SK-N-SH (cell line): ENCODE data around the gene MFAP4. TPM values are rescaled to one million over a fixed set of nuclear protein-coding genes. Genes with fewer than 3 reads are reported as not detected.

Source experiments
- CTCF ChIA-PET: fragments of 300-600, 350-600 bp; formaldehyde crosslinking; extraction: SDS; loops from one replicate; lab custom pipeline; 2021; lab: Yijun Ruan, JAX
- POLR2A ChIA-PET: fragments of 350-600 bp; sonication (Branson Sonifier 250); formaldehyde crosslinking; extraction: SDS; loops from one replicate; lab custom pipeline; 2020; ENCODE audit warnings: antibody characterized with exemption, inconsistent platforms; lab: Yijun Ruan, JAX
- DNase-seq: peaks from one replicate; pipeline ENCODE4 v3.0.0; 2012
- H2AFZ ChIP-seq: fragments of 200-600 bp; sonication (generic); 2 replicates; pipeline ENCODE4 v1.8.1; 2016; ENCODE audit warnings: antibody characterized with exemption, mild to moderate bottlenecking, low read depth
- H3F3A ChIP-seq: fragments of 200-600 bp; sonication (generic); replicated peaks from 2 replicates; pipeline ENCODE3; 2016; ENCODE audit warnings: antibody characterized with exemption, mild to moderate bottlenecking; ENCODE audit not compliant: insufficient read depth
- H3K27ac ChIP-seq, 2 experiments: fragments of 200-500 bp in 1 of 2; fragments of 200-600 bp in 1 of 2; sonication (Bioruptor generic) in 1 of 2; sonication (generic), shearing (Covaris generic) in 1 of 2; 2 replicates each; pipeline versions ENCODE4 v1.5.1 to v1.6.1; 2014 to 2016; ENCODE audit warnings: low read depth in 2 of 2, inconsistent platforms in 1 of 2, low read length in 1 of 2, mild to moderate bottlenecking in 1 of 2, mixed read lengths in 1 of 2
- H3K27me3 ChIP-seq: fragments of 200-600 bp; sonication (generic), shearing (Covaris generic); 2 replicates; pipeline ENCODE4 v1.6.1; 2016; ENCODE audit warnings: mixed run types; ENCODE audit not compliant: insufficient read depth
- H3K36me3 ChIP-seq, 2 experiments: fragments of 200-500 bp in 1 of 2; fragments of 200-600 bp in 1 of 2; sonication (Bioruptor generic) in 1 of 2; sonication (generic) in 1 of 2; replicated peaks in 1 of 2; 2 replicates each; pipeline versions ENCODE3 to v1.5.1; 2014 to 2016; ENCODE audit warnings: low read length in 1 of 2, mild to moderate bottlenecking in 1 of 2; ENCODE audit not compliant: insufficient read depth in 2 of 2, control insufficient read depth in 1 of 2
- H3K4me1 ChIP-seq, 2 experiments: fragments of 200-500 bp in 1 of 2; fragments of 200-600 bp in 1 of 2; sonication (Bioruptor generic) in 1 of 2; sonication (generic), shearing (Covaris generic) in 1 of 2; 2 replicates each; pipeline versions ENCODE4 v1.5.1 to v1.6.1; 2014 to 2016; ENCODE audit warnings: low read depth in 1 of 2, low read length in 1 of 2, mixed run types in 1 of 2; ENCODE audit not compliant: insufficient read depth in 2 of 2, control insufficient read depth in 1 of 2
- H3K4me2 ChIP-seq: fragments of 200-600 bp; sonication (generic), shearing (Covaris generic); 2 replicates; pipeline ENCODE4 v1.6.1; 2017; ENCODE audit warnings: mixed run types
- H3K4me3 ChIP-seq, 2 experiments: fragments of 200-500 bp in 1 of 2; fragments of 200-600 bp in 1 of 2; sonication (Bioruptor generic) in 1 of 2; sonication (generic), shearing (Covaris generic) in 1 of 2; 2 replicates each; pipeline versions ENCODE4 v1.5.1 to v1.8.1; 2014 to 2016; ENCODE audit warnings: low read depth in 2 of 2, inconsistent platforms in 1 of 2, low read length in 1 of 2, mild to moderate bottlenecking in 1 of 2, mixed read lengths in 1 of 2, moderate library complexity in 1 of 2
- H3K79me2 ChIP-seq: fragments of 200-600 bp; sonication (generic); 2 replicates; pipeline ENCODE4 v1.8.1; 2017; ENCODE audit warnings: mild to moderate bottlenecking; ENCODE audit not compliant: insufficient read depth
- H3K9ac ChIP-seq: fragments of 200-600 bp; sonication (generic); 2 replicates; pipeline ENCODE4 v1.6.1; 2017; ENCODE audit warnings: mixed run types
- H3K9me2 ChIP-seq: fragments of 200-600 bp; sonication (generic); 2 replicates; pipeline ENCODE4 v1.6.1; 2017; ENCODE audit warnings: mixed run types
- H3K9me3 ChIP-seq: fragments of 200-600 bp; sonication (generic); 2 replicates; pipeline ENCODE4 v1.6.1; 2017; ENCODE audit warnings: mixed run types, mild to moderate bottlenecking, moderate library complexity
- H4K20me1 ChIP-seq: fragments of 200-600 bp; sonication (generic); 2 replicates; pipeline ENCODE4 v1.6.1; 2017; ENCODE audit warnings: mild to moderate bottlenecking, mixed run types; ENCODE audit not compliant: insufficient read depth
- CHD2 ChIP-seq: fragments of 150-350 bp; IDR thresholded peaks from 2 replicates; pipeline ENCODE4 v1.6.1; 2018; ENCODE audit warnings: low read length; ENCODE audit not compliant: partially characterized antibody
- EZH2phosphoT487 ChIP-seq: fragments of 200-600 bp; sonication (generic); IDR thresholded peaks from 2 replicates; pipeline ENCODE4 v1.6.1; 2017; ENCODE audit warnings: low read depth, mixed run types, mild to moderate bottlenecking, antibody characterized with exemption, moderate library complexity, borderline replicate concordance
- FOSL2 ChIP-seq: IDR thresholded peaks from 2 replicates; pipeline ENCODE4 v1.4.0; 2012; ENCODE audit warnings: low read depth, mild to moderate bottlenecking, moderate library complexity, borderline replicate concordance
- FOXM1 ChIP-seq: IDR thresholded peaks from 2 replicates; pipeline ENCODE4 v1.4.0; 2012; ENCODE audit warnings: low read depth, mild to moderate bottlenecking
- GABPA ChIP-seq: IDR thresholded peaks from 2 replicates; pipeline ENCODE4 v1.4.0; 2012; ENCODE audit warnings: low read depth, mild to moderate bottlenecking
- GATA2 ChIP-seq: sonication (generic); formaldehyde crosslinking; IDR thresholded peaks from 2 replicates; pipeline ENCODE4 v1.5.0; 2020; ENCODE audit warnings: mild to moderate bottlenecking, missing genetic modification reagents
- JUND ChIP-seq: IDR thresholded peaks from 2 replicates; pipeline ENCODE4 v1.4.0; 2012
- NFIC ChIP-seq: IDR thresholded peaks from 2 replicates; pipeline ENCODE4 v1.4.0; 2012; ENCODE audit warnings: borderline replicate concordance
- PBX3 ChIP-seq: IDR thresholded peaks from 2 replicates; pipeline ENCODE4; 2012
- POLR2AphosphoS5 ChIP-seq: IDR thresholded peaks from 2 replicates; pipeline ENCODE4 v1.6.1; 2012; ENCODE audit warnings: low read depth, low read length
- RAD21 ChIP-seq: IDR thresholded peaks from 2 replicates; pipeline ENCODE4 v1.6.1; 2012; ENCODE audit warnings: mild to moderate bottlenecking, low read length
- SMC3 ChIP-seq: IDR thresholded peaks from 2 replicates; pipeline ENCODE4 v1.6.1; 2012; ENCODE audit warnings: low read depth, low read length, improper control_type of control experiment
- TAF1 ChIP-seq: IDR thresholded peaks from 2 replicates; pipeline ENCODE4 v1.6.1; 2012; ENCODE audit warnings: low read depth, mild to moderate bottlenecking, low read length, moderate library complexity, borderline replicate concordance
- WGBS: methylation state at CpG from one replicate; pipeline ENCODE4 v1.1.6; 2017; ENCODE audit warnings: low lambda C conversion rate; 5-methylcytosine and 5-hydroxymethylcytosine counted together
- polyA plus RNA-seq, 3 experiments: library from polyadenylated mRNA; depleted of rRNA; stranded (reverse); fragments of >200 nt; gene quantifications; 2 replicates each; pipeline ENCODE4 v1.2.3, GENCODE V29; 2012
- TF ChIP-seq, protein P1 (sequence below): fragments of 150-350 bp; IDR thresholded peaks from 2 replicates; pipeline ENCODE4 v1.6.1; 2016; ENCODE audit warnings: mild to moderate bottlenecking, low read depth, low read length
- TF ChIP-seq, protein P2 (sequence below): IDR thresholded peaks from 2 replicates; pipeline ENCODE4 v1.6.1; 2012; ENCODE audit warnings: mild to moderate bottlenecking, low read depth, low read length, moderate library complexity
- TF ChIP-seq, protein P3 (sequence below): IDR thresholded peaks from 2 replicates; pipeline ENCODE4 v1.4.0; 2012; ENCODE audit warnings: low read depth, borderline replicate concordance
- TF ChIP-seq, protein P4 (sequence below): fragments of 150-350 bp; IDR thresholded peaks from 2 replicates; pipeline ENCODE4 v1.6.1; 2017; ENCODE audit warnings: antibody characterized with exemption, low read length, low read depth, borderline replicate concordance

Gene MFAP4
- polyA plus RNA-seq, 1 of the 3 experiments (the other 2 are of a cell fraction), result 120 TPM

GRCh38 chr17:19391432-19391831 is 4.4 kb upstream of the MFAP4 start:
- Histone ChIP-seq H3K27me3 (no peaks in the 10 kb centered on the region), H3K36me3 (no peaks in the 10 kb centered on the region), H3K4me1 (peaks cover 27 to 55% of the 10 kb centered on the region in 2 experiments), H3K9me2 (no peaks in the 10 kb centered on the region), H3K9ac (no peak overlapping the region)
- WGBS, result 84% methylated on average over 7 of the region's 7 CpGs
- no peak for DNase-seq
- TF ChIP-seq, protein P1, sequence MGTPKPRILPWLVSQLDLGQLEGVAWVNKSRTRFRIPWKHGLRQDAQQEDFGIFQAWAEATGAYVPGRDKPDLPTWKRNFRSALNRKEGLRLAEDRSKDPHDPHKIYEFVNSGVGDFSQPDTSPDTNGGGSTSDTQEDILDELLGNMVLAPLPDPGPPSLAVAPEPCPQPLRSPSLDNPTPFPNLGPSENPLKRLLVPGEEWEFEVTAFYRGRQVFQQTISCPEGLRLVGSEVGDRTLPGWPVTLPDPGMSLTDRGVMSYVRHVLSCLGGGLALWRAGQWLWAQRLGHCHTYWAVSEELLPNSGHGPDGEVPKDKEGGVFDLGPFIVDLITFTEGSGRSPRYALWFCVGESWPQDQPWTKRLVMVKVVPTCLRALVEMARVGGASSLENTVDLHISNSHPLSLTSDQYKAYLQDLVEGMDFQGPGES, result no peak
- TF ChIP-seq TAF1 (no peak), GABPA (no peak), JUND (no peak), RAD21 (no peak)
- TF ChIP-seq, protein P2, sequence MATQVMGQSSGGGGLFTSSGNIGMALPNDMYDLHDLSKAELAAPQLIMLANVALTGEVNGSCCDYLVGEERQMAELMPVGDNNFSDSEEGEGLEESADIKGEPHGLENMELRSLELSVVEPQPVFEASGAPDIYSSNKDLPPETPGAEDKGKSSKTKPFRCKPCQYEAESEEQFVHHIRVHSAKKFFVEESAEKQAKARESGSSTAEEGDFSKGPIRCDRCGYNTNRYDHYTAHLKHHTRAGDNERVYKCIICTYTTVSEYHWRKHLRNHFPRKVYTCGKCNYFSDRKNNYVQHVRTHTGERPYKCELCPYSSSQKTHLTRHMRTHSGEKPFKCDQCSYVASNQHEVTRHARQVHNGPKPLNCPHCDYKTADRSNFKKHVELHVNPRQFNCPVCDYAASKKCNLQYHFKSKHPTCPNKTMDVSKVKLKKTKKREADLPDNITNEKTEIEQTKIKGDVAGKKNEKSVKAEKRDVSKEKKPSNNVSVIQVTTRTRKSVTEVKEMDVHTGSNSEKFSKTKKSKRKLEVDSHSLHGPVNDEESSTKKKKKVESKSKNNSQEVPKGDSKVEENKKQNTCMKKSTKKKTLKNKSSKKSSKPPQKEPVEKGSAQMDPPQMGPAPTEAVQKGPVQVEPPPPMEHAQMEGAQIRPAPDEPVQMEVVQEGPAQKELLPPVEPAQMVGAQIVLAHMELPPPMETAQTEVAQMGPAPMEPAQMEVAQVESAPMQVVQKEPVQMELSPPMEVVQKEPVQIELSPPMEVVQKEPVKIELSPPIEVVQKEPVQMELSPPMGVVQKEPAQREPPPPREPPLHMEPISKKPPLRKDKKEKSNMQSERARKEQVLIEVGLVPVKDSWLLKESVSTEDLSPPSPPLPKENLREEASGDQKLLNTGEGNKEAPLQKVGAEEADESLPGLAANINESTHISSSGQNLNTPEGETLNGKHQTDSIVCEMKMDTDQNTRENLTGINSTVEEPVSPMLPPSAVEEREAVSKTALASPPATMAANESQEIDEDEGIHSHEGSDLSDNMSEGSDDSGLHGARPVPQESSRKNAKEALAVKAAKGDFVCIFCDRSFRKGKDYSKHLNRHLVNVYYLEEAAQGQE, result no peak
- TF ChIP-seq, all 33 proteins: peak for 0
- H4K20me1 ChIP-seq, result no peaks in the 10 kb centered on the region
- H3K4me2 ChIP-seq, result no peak overlapping the region
- H3K4me3 ChIP-seq, result no peak overlapping the region
- H3F3A ChIP-seq, result peaks cover 18% of the 10 kb centered on the region
- H3K9me3 ChIP-seq, result no peaks in the 10 kb centered on the region
- ChIA-PET POLR2A (no interaction called here), CTCF (interaction anchor here (1.3 to 7.2 kb wide), 3 partner anchors 29 to 56 kb away, joined by 4 to 56 read pairs (median 23); partner anchors contain the start of gene B9D1)
- H3K27ac ChIP-seq, result peak overlapping the region in 1 of 2 experiments; percentile 99; a peak in 1 of 4 replicates
- H2AFZ ChIP-seq, result no peak overlapping the region
- H3K79me2 ChIP-seq, result peaks cover 3% of the 10 kb centered on the region; the same call in 1 of the 2 replicates

- POLR2A ChIA-PET, result interaction anchor here (0.6 kb wide), 1 partner anchor 19 kb away, joined by 3 read pairs; no protein-coding TSS in a partner anchor
- no peaks in the 10 kb centered on the region for H3K27me3 ChIP-seq
- CTCF ChIA-PET, result interaction anchor here (3.3 to 7.2 kb wide), 2 partner anchors 28 to 57 kb away, joined by 23 to 56 read pairs; partner anchors contain the start of gene B9D1
- H3K9me2 ChIP-seq, result no peaks in the 10 kb centered on the region
- H3K9me3 ChIP-seq, result no peaks in the 10 kb centered on the region
- TF ChIP-seq SMC3, result no peak
- no peak for TF ChIP-seq FOXM1
- no peak for TF ChIP-seq GATA2
- TF ChIP-seq PBX3, result no peak
- TF ChIP-seq, protein P3, sequence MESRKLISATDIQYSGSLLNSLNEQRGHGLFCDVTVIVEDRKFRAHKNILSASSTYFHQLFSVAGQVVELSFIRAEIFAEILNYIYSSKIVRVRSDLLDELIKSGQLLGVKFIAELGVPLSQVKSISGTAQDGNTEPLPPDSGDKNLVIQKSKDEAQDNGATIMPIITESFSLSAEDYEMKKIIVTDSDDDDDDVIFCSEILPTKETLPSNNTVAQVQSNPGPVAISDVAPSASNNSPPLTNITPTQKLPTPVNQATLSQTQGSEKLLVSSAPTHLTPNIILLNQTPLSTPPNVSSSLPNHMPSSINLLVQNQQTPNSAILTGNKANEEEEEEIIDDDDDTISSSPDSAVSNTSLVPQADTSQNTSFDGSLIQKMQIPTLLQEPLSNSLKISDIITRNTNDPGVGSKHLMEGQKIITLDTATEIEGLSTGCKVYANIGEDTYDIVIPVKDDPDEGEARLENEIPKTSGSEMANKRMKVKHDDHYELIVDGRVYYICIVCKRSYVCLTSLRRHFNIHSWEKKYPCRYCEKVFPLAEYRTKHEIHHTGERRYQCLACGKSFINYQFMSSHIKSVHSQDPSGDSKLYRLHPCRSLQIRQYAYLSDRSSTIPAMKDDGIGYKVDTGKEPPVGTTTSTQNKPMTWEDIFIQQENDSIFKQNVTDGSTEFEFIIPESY, result no peak
- TF ChIP-seq POLR2AphosphoS5, result no peak
- TF ChIP-seq CHD2, result no peak
- no peak for TF ChIP-seq EZH2phosphoT487
- TF ChIP-seq FOSL2, result no peak
- TF ChIP-seq NFIC, result no peak
- TF ChIP-seq, protein P4, sequence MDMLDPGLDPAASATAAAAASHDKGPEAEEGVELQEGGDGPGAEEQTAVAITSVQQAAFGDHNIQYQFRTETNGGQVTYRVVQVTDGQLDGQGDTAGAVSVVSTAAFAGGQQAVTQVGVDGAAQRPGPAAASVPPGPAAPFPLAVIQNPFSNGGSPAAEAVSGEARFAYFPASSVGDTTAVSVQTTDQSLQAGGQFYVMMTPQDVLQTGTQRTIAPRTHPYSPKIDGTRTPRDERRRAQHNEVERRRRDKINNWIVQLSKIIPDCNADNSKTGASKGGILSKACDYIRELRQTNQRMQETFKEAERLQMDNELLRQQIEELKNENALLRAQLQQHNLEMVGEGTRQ, result no peak
- H4K20me1 ChIP-seq, result no peaks in the 10 kb centered on the region
- H3K4me3 ChIP-seq, result no peak overlapping the region
- H3K36me3 ChIP-seq, result peaks cover 0 to 3% of the 10 kb centered on the region in 2 experiments
- H3K27ac ChIP-seq, result peak overlapping the region in 1 of 2 experiments; percentile 99; a peak in 1 of 4 replicates
- H3K4me1 ChIP-seq, result peaks cover 32 to 59% of the 10 kb centered on the region in 2 experiments
- peaks cover 23% of the 10 kb centered on the region for H3F3A ChIP-seq
- no peak overlapping the region for H3K9ac ChIP-seq
- H2AFZ ChIP-seq, result no peak overlapping the region
- H3K79me2 ChIP-seq, result peaks cover 8% of the 10 kb centered on the region; the same call in 1 of the 2 replicates
- DNase-seq, result no peak
- no peak overlapping the region for H3K4me2 ChIP-seq
- WGBS, result 89% methylated on average over 2 of the region's 2 CpGs
Measured at GRCh38 chr17:19390951-19391350, 4.0 kb upstream of the MFAP4 start.
